Loucy (cell line): Measurements from ENCODE around the gene ARHGAP27.

Experiments
- H2AFZ ChIP-seq: fragments of 200-600 bp; sonication (generic); 2 replicates; pipeline ENCODE4 v1.6.0; 2016; ENCODE audit warnings: antibody characterized with exemption, mild to moderate bottlenecking, low read length, moderate library complexity
- H3F3A ChIP-seq: fragments of 200-600 bp; 2 replicates; pipeline ENCODE4 v1.6.0; 2016; ENCODE audit warnings: antibody characterized with exemption, low read depth, mild to moderate bottlenecking
- H3K27me3 ChIP-seq: fragments of 200-600 bp; sonication (generic); 2 replicates; pipeline ENCODE4 v1.6.1; 2014; ENCODE audit warnings: low read length, mild to moderate bottlenecking; ENCODE audit not compliant: insufficient read depth, poor library complexity, severe bottlenecking
- H3K36me3 ChIP-seq: fragments of 200-600 bp; sonication (generic); 2 replicates; pipeline ENCODE4 v1.6.1; 2016; ENCODE audit warnings: low read length; ENCODE audit not compliant: insufficient read depth
- H3K4me1 ChIP-seq: fragments of 200-600 bp; sonication (generic); 2 replicates; pipeline ENCODE4 v1.5.1; 2014; ENCODE audit warnings: low read length, mild to moderate bottlenecking; ENCODE audit not compliant: insufficient read depth, poor library complexity, severe bottlenecking
- H3K4me2 ChIP-seq: fragments of 200-600 bp; sonication (generic); 2 replicates; pipeline ENCODE4 v1.6.0; 2014; ENCODE audit warnings: antibody characterized with exemption, low read length, low read depth, mild to moderate bottlenecking; ENCODE audit not compliant: poor library complexity, severe bottlenecking
- H3K4me3 ChIP-seq: fragments of 200-600 bp; sonication (generic); 2 replicates; pipeline ENCODE4 v1.5.1; 2014; ENCODE audit warnings: low read length, mild to moderate bottlenecking, mixed read lengths; ENCODE audit not compliant: poor library complexity, severe bottlenecking
- H3K79me2 ChIP-seq: fragments of 200-600 bp; sonication (generic); 2 replicates; pipeline ENCODE4 v1.6.1; 2014; ENCODE audit warnings: low read length; ENCODE audit not compliant: insufficient read depth
- H3K9ac ChIP-seq: fragments of 200-600 bp; sonication (generic); 2 replicates; pipeline ENCODE4 v1.6.0; 2014; ENCODE audit warnings: mild to moderate bottlenecking, low read depth, low read length, moderate library complexity; ENCODE audit not compliant: poor library complexity, severe bottlenecking
- H3K9me2 ChIP-seq: fragments of 200-600 bp; sonication (generic); replicated peaks from 2 replicates; pipeline ENCODE4 v1.6.1; 2016; ENCODE audit warnings: low read depth, low read length, mixed read lengths
- H3K9me3 ChIP-seq: fragments of 200-600 bp; sonication (generic); 2 replicates; pipeline ENCODE4 v1.6.1; 2014; ENCODE audit warnings: mild to moderate bottlenecking, antibody characterized with exemption, low read length, low read depth; ENCODE audit not compliant: insufficient read depth
- H4K20me1 ChIP-seq: fragments of 200-600 bp; sonication (generic); 2 replicates; pipeline ENCODE4 v1.6.0; 2014; ENCODE audit warnings: antibody characterized with exemption, low read length, mild to moderate bottlenecking; ENCODE audit not compliant: insufficient read depth, poor library complexity, severe bottlenecking
- EZH2phosphoT487 ChIP-seq: fragments of 200-600 bp; IDR thresholded peaks from 2 replicates; pipeline ENCODE4 v1.6.1; 2018; ENCODE audit warnings: antibody characterized with exemption, mild to moderate bottlenecking, moderate library complexity, borderline replicate concordance
- TF ChIP-seq, protein P1 (sequence below): fragments of 200-600 bp; sonication (generic); conservative IDR thresholded peaks from 2 replicates; pipeline ENCODE4 v1.5.1; 2014; ENCODE audit warnings: mild to moderate bottlenecking, antibody characterized with exemption, low read length

Gene ARHGAP27

DNA sequence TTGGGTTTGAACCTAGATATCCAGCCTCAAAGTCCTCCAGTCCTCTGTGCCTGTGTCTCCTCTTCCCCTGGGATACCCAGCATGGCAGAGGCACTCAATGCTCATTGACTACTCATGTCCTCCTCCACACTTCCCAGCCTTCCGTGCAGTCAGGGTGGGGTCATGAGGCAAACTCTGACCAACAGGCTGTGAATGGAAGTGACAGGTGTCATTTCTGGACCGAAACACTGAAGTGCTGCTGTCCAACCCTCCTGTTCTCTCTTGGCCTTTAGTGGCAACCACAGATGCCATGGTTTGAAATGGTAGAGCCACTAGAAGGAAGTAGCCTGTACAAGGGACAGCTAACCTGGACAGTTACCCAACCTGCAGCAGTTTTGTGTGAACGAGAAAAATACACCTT, 69.2 kb downstream of the ARHGAP27 start:
- Histone ChIP-seq H3K4me3 (no peak overlapping the region), H3K79me2 (no peaks in the 10 kb centered on the region), H3K9ac (no peak overlapping the region), H3K36me3 (no peaks in the 10 kb centered on the region), H3F3A (no peaks in the 10 kb centered on the region), H4K20me1 (no peaks in the 10 kb centered on the region), H3K27me3 (no peaks in the 10 kb centered on the region), H3K4me1 (no peaks in the 10 kb centered on the region), H2AFZ (no peak overlapping the region), H3K4me2 (no peak overlapping the region), H3K9me2 (no peaks in the 10 kb centered on the region), H3K9me3 (no peaks in the 10 kb centered on the region)
- TF ChIP-seq EZH2phosphoT487, result no peak
- TF ChIP-seq, protein P1, sequence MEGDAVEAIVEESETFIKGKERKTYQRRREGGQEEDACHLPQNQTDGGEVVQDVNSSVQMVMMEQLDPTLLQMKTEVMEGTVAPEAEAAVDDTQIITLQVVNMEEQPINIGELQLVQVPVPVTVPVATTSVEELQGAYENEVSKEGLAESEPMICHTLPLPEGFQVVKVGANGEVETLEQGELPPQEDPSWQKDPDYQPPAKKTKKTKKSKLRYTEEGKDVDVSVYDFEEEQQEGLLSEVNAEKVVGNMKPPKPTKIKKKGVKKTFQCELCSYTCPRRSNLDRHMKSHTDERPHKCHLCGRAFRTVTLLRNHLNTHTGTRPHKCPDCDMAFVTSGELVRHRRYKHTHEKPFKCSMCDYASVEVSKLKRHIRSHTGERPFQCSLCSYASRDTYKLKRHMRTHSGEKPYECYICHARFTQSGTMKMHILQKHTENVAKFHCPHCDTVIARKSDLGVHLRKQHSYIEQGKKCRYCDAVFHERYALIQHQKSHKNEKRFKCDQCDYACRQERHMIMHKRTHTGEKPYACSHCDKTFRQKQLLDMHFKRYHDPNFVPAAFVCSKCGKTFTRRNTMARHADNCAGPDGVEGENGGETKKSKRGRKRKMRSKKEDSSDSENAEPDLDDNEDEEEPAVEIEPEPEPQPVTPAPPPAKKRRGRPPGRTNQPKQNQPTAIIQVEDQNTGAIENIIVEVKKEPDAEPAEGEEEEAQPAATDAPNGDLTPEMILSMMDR, result no peak

DNA sequence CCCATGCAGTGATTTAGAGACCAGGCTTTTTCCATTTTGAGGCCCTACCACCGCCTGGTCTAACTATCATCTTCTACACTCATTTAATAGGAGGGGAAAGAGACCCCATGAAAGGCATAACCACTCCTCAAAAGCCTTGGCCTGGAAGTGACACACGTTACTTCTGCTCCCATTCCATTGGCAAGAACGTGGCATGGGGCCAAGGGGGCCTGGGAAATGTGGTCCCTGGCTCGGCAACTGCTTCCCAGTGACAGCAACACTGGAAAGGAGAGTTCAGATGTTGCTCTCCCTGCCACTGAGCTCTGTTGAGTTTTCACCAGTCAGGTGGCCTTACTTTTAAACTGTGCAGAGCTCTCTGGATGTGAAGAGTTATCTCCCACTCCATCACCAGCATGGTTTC, 70.7 kb downstream of the ARHGAP27 start:
- H3K36me3 ChIP-seq, result no peaks in the 10 kb centered on the region
- no peak overlapping the region for H3K4me2 ChIP-seq
- no peaks in the 10 kb centered on the region for H3K27me3 ChIP-seq
- no peaks in the 10 kb centered on the region for H3F3A ChIP-seq
- H3K4me1 ChIP-seq, result no peaks in the 10 kb centered on the region
- H3K9me2 ChIP-seq, result no peaks in the 10 kb centered on the region
- H3K4me3 ChIP-seq, result no peak overlapping the region
- H3K79me2 ChIP-seq, result no peaks in the 10 kb centered on the region
- no peaks in the 10 kb centered on the region for H4K20me1 ChIP-seq
- H2AFZ ChIP-seq, result no peak overlapping the region
- H3K9ac ChIP-seq, result no peak overlapping the region
- H3K9me3 ChIP-seq, result no peaks in the 10 kb centered on the region
- TF ChIP-seq, protein P1, result no peak

DNA sequence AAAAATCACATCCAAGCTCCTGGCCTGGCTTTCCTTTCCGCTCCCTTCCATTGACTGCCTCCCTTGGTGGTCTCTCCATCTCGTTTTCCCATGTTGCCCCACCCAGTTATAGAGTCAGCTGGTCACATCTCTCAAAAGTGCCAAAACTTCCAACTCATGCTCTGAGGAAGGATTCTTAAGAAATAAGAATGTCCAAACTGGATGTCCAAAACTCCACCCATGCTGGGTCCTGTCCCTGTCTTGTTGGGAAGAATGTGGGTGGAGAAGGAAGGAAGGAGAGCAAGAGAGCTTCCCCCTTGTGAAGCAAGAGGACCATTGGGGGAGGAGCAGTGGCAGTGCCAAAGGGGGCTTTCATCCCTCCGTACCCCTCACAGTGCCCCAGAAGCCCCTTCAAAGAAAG, 71.2 kb downstream of the ARHGAP27 start:
- Histone ChIP-seq H3K4me1 (no peaks in the 10 kb centered on the region), H3K9me3 (no peaks in the 10 kb centered on the region), H4K20me1 (no peaks in the 10 kb centered on the region), H3K9me2 (no peaks in the 10 kb centered on the region), H3K27me3 (no peaks in the 10 kb centered on the region), H3K4me2 (no peak overlapping the region), H3F3A (no peaks in the 10 kb centered on the region), H3K4me3 (no peak overlapping the region), H3K36me3 (no peaks in the 10 kb centered on the region), H3K9ac (no peak overlapping the region), H2AFZ (no peak overlapping the region), H3K79me2 (no peaks in the 10 kb centered on the region)
- TF ChIP-seq EZH2phosphoT487, result no peak
- TF ChIP-seq, protein P1, result no peak
